Testis (tissue), 2 donors: ENCODE measurements around the gene NCF2.

Experiments
- CTCF ChIP-seq, 3 experiments: fragments of 450-650 bp in 2 of 3; fragments of 200-600 bp in 1 of 3; sonication (generic) in 1 of 3; IDR thresholded peaks; one replicate each; pipeline ENCODE4 v1.5.1; 2016 to 2019; ENCODE audit warnings: antibody characterized with exemption in 3 of 3, mild to moderate bottlenecking in 2 of 3, moderate library complexity in 1 of 3
- POLR2A ChIP-seq: fragments of 450-650 bp; IDR thresholded peaks from one replicate; pipeline ENCODE4 v1.6.1; 2017; ENCODE audit warnings: antibody characterized with exemption, mild to moderate bottlenecking, moderate library complexity

GRCh38 chr1:183597656-183598347 lies 7.5 kb upstream of the NCF2 start:
- TF ChIP-seq CTCF (IDR thresholded peaks at IDR 0.05) = no peak
- no peak for TF ChIP-seq POLR2A
